ENCODE results near the gene PDGFC. TPM values are rescaled to one million over a fixed set of nuclear protein-coding genes. Genes with fewer than 3 reads are reported as not detected.

The PDGFC gene
- total RNA-seq, 1 experiment from 2014 or later = 33.1 TPM

DNA sequence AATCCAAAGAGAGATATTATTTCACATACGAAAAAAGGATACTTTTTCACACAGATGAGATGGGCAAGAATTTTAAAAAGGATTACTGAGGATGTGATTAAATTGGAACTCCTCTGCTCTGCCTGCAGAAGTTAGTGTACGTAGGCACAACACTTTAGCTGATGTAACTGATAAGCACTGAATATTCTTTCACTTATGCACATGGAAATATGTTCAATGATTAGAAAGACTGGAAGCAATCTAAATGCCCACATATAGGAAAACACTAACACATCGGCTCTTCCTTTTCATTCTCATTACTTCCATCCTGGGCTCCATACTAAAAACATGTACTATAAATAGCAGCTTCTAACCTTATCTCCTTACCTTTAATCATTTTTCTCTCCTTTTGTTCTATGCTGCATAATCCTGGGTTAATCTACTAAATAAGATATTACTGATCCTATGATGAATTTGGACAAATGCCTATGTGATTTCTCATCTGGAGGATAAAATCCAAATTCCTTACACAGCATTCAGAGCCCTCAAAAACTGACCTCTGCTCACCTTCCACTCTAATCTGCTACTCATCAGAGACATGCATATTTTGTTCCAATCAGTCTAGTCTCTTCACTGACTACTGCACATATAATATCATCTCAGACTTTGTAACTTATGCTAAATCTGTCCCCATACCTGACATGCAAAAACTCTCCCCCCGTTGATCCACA is 197.8 kb downstream of the PDGFC start:
- intact Hi-C loops (cut with micrococcal nuclease; ENCODE audit: unreplicated experiment) = loop anchor here (5.0 to 10.0 kb wide), 5 partner anchors 173 to 482 kb away; no protein-coding TSS in a partner anchor
- TF ChIP-seq EZH2 (IDR thresholded peaks at IDR 0.05; ENCODE audit: low read depth) (no peak), CTCF (conservative IDR thresholded peaks at IDR 0.05) (no peak)
- H3K36me3 ChIP-seq (ENCODE audit: low read depth) = no peaks in the 10 kb centered on the region
- no peak overlapping the region for H3K27ac ChIP-seq
- no TSS peak for BruUV-seq (replicated peaks)
- H4K20me1 ChIP-seq (ENCODE audit: insufficient read depth) = no peaks in the 10 kb centered on the region
- H2AFZ ChIP-seq = no peak overlapping the region
- ChIA-PET POLR2A (ENCODE audit: unreplicated experiment) (no interaction called here), CTCF (no interaction called here)
- 0 out of 2 replicates have a peak, but pooled peaks cover 7% of the 10 kb centered on the region for H3F3A ChIP-seq (ENCODE audit: insufficient read depth, low read depth)
- no peaks in the 10 kb centered on the region for H3K9me2 ChIP-seq (ENCODE audit: insufficient read depth)
- no peaks in the 10 kb centered on the region for H3K79me2 ChIP-seq (ENCODE audit: low read depth)
- DNase-seq = no peak
- H3K4me1 ChIP-seq (replicated peaks; ENCODE audit: insufficient read depth) = peaks cover 7% of the 10 kb centered on the region
- H3K4me3 ChIP-seq = no peak overlapping the region
- no peaks in the 10 kb centered on the region for H3K9me3 ChIP-seq (ENCODE audit: insufficient read depth, low read depth)
- H3K4me2 ChIP-seq = no peak overlapping the region
- H3K27me3 ChIP-seq (ENCODE audit: insufficient read depth, low read depth) = no peaks in the 10 kb centered on the region

GRCh38 chr4:156771171-156771837 is 200.3 kb downstream of the PDGFC start:
- BruUV-seq (replicated peaks) = no TSS peak
- TF ChIP-seq EZH2 (IDR thresholded peaks at IDR 0.05; ENCODE audit: low read depth) = no peak
- Histone ChIP-seq H3K27ac (no peak overlapping the region), H3K36me3 (ENCODE audit: low read depth) (no peaks in the 10 kb centered on the region), H3K9me2 (ENCODE audit: insufficient read depth) (no peaks in the 10 kb centered on the region), H4K20me1 (ENCODE audit: insufficient read depth) (no peaks in the 10 kb centered on the region), H3K4me2 (no peak overlapping the region), H2AFZ (no peak overlapping the region), H3K4me1 (replicated peaks; ENCODE audit: insufficient read depth) (no peaks in the 10 kb centered on the region), H3F3A (ENCODE audit: insufficient read depth, low read depth) (no peaks in the 10 kb centered on the region), H3K4me3 (no peak overlapping the region), H3K27me3 (ENCODE audit: insufficient read depth, low read depth) (no peaks in the 10 kb centered on the region), H3K9me3 (ENCODE audit: insufficient read depth, low read depth) (no peaks in the 10 kb centered on the region), H3K79me2 (ENCODE audit: low read depth) (no peaks in the 10 kb centered on the region)
- POLR2A ChIA-PET (ENCODE audit: unreplicated experiment) = no interaction called here
- CTCF ChIA-PET = interaction anchor here (1.0 kb wide), 1 partner anchor 296 kb away, joined by 3 read pairs; no protein-coding TSS in a partner anchor
- intact Hi-C loops (cut with micrococcal nuclease; ENCODE audit: unreplicated experiment) = loop anchor here (5.0 to 10.0 kb wide), 5 partner anchors 176 to 479 kb away; no protein-coding TSS in a partner anchor
- peak in 1 of 2 experiments; percentile 58 for DNase-seq

DNA sequence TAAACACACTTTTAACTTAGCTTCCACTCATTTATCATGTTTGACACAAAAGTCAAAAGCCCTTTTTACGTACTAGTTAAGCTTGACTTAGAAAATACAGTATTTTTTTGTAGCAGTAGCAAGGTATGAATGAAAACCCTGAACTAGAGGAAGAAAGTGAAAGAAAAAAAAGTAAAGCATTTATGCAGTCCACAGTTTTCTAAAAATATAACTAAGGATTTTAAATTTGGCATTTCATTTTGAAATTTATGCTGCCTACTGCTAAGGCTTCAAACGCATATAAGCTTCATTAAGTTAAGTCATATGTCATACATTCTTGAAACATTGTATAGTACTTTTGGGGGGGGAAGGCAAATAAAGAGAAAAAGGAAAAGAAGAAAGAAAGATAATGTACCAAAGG is 201.5 kb downstream of the PDGFC start:
- CTCF ChIA-PET = no interaction called here

More for the DNA sequence above, 201.5 kb downstream of the PDGFC start:
- H3K36me3 ChIP-seq (ENCODE audit: low read depth) = no peaks in the 10 kb centered on the region
- no peaks in the 10 kb centered on the region for H3K9me3 ChIP-seq (ENCODE audit: insufficient read depth, low read depth)
- H3K4me3 ChIP-seq = no peak overlapping the region
- no peaks in the 10 kb centered on the region for H3K4me1 ChIP-seq (replicated peaks; ENCODE audit: insufficient read depth)
- no peaks in the 10 kb centered on the region for H3K27me3 ChIP-seq (ENCODE audit: insufficient read depth, low read depth)
- H3F3A ChIP-seq (ENCODE audit: insufficient read depth, low read depth) = no peaks in the 10 kb centered on the region
- no peaks in the 10 kb centered on the region for H3K79me2 ChIP-seq (ENCODE audit: low read depth)
- no peak for TF ChIP-seq EZH2 (IDR thresholded peaks at IDR 0.05; ENCODE audit: low read depth)
- TF ChIP-seq CTCF (conservative IDR thresholded peaks at IDR 0.05) = no peak
- intact Hi-C loops (cut with micrococcal nuclease; ENCODE audit: unreplicated experiment) = loop anchor here (5.0 to 10.0 kb wide), 5 partner anchors 177 to 478 kb away; no protein-coding TSS in a partner anchor
- no peak overlapping the region for H3K4me2 ChIP-seq
- POLR2A ChIA-PET (ENCODE audit: unreplicated experiment) = no interaction called here
- no peak for DNase-seq
- no peaks in the 10 kb centered on the region for H4K20me1 ChIP-seq (ENCODE audit: insufficient read depth)
- H3K9me2 ChIP-seq (ENCODE audit: insufficient read depth) = no peaks in the 10 kb centered on the region
- BruUV-seq (replicated peaks) = no TSS peak
- H3K27ac ChIP-seq = no peak overlapping the region
- no peak overlapping the region for H2AFZ ChIP-seq

Measured in PC-9 (cell line).